CD4-positive, CD25-positive, alpha-beta regulatory T cell (primary cell): ENCODE measurements around the gene CHIC1. TPM values are rescaled to one million over a fixed set of nuclear protein-coding genes. Genes with fewer than 3 reads are reported as not detected.

ENCODE experiments used
- polyA plus RNA-seq, 4 donors: library from polyadenylated mRNA; unstranded; fragments of 300-500 nt; fragmentation: Illumina TruSeq; gene quantifications; one replicate each; pipeline ENCODE4 v1.2.3, GENCODE V29; 2021
- total RNA-seq: library from RNA; stranded (reverse); gene quantifications from one replicate; pipeline ENCODE4 v1.2.3, GENCODE V29; 2022

Gene CHIC1
- total and polyA plus RNA-seq, 5 donors from 2014 or later: 2.5 to 8.2 (median 3.3) TPM

Other genes starting within 250 kb of the CHIC1 start
- not detected for gene CDX4, start 116.1 kb upstream of the CHIC1 start, total RNA-seq
- not detected for gene CDX4, start 116.1 kb upstream of the CHIC1 start, polyA plus RNA-seq